NB4 (cell line): ENCODE data around the gene ALDH3A2.

Experiments used
- DNase-seq: peaks from one replicate; pipeline ENCODE4 v3.0.0; 2010; ENCODE audit warnings: low read depth
- H3K4me3 ChIP-seq: one replicate; pipeline ENCODE4 v1.5.1; 2011; ENCODE audit warnings: mild to moderate bottlenecking, low read depth, low read length, moderate library complexity
- CTCF ChIP-seq: IDR thresholded peaks from one replicate; pipeline ENCODE4 v1.5.1; 2012; ENCODE audit warnings: low read depth, low read length
- MAX ChIP-seq: IDR thresholded peaks from 2 replicates; pipeline ENCODE4 v1.6.1; 2011; ENCODE audit warnings: low read depth, low read length
- MYC ChIP-seq: IDR thresholded peaks from 2 replicates; pipeline ENCODE4 v1.6.1; 2011; ENCODE audit warnings: low read depth, low read length
- POLR2A ChIP-seq: IDR thresholded peaks from 2 replicates; pipeline ENCODE4 v1.6.1; 2011; ENCODE audit warnings: mild to moderate bottlenecking; ENCODE audit not compliant: insufficient read length; ENCODE audit errors: extremely low read depth

ALDH3A2 gene

GRCh38 chr17:19723964-19724363 lies 75.4 kb downstream of the ALDH3A2 start:
- no peak for DNase-seq
- TF ChIP-seq MYC: no peak
- no peak for TF ChIP-seq CTCF
- TF ChIP-seq MAX: no peak
- no peak for TF ChIP-seq POLR2A
- H3K4me3 ChIP-seq: no peak overlapping the region

- H3K4me3 ChIP-seq: no peak overlapping the region
- peak; percentile 49 for DNase-seq
- TF ChIP-seq POLR2A (no peak), MAX (no peak), CTCF (no peak), MYC (no peak)
Observed at GRCh38 chr17:19724501-19725420, 76.2 kb downstream of the ALDH3A2 start.

GRCh38 chr17:19725486-19725885 lies 76.9 kb downstream of the ALDH3A2 start:
- H3K4me3 ChIP-seq: no peak overlapping the region
- TF ChIP-seq CTCF (no peak), MYC (no peak), MAX (no peak), POLR2A (no peak)
- DNase-seq: no peak

- DNase-seq: no peak
- no peak overlapping the region for H3K4me3 ChIP-seq
- no peak for TF ChIP-seq MAX
- TF ChIP-seq POLR2A: no peak
- no peak for TF ChIP-seq MYC
- no peak for TF ChIP-seq CTCF
Observed at GRCh38 chr17:19726631-19727376, 78.3 kb downstream of the ALDH3A2 start.
